ENCODE measurements around the gene ARHGEF39. TPM values are rescaled to one million over a fixed set of nuclear protein-coding genes. Genes with fewer than 3 reads are reported as not detected.

ARHGEF39 gene
- total and polyA plus RNA-seq, 11 donors = 0.11 to 1.2 (median 0.27) TPM

GRCh38 chr9:35687972-35688557 lies 23.1 kb upstream of the ARHGEF39 start:
- H3K9me3 ChIP-seq = no peaks in the 10 kb centered on the region
- TF ChIP-seq CTCF (IDR thresholded peaks at IDR 0.05) (no peak), POLR2A (IDR thresholded peaks at IDR 0.05) (no peak)
- H3K4me1 ChIP-seq = peaks cover 2 to 54% (median 28%) of the 10 kb centered on the region in 12 donors
- ATAC-seq (peak in 2 of 4 donors; percentile 3 to 12), DNase-seq (peak in 3 of 5 donors; percentile 51 to 76 (median 54))
- no peaks in the 10 kb centered on the region for H3K27me3 ChIP-seq
- H3K36me3 ChIP-seq = peaks cover 0 to 35% (median 27%) of the 10 kb centered on the region in 9 donors
- H3K4me3 ChIP-seq = peak overlapping the region; percentile 61 to 93 (median 74)
- intact Hi-C loops (cut with DNase I) = loop anchor here in 5 of 10 donors (2.0 to 5.0 kb wide), 5 partner anchors 21 to 41 kb away; partner anchors contain the start of genes CCDC107 (in 1 of the 5) and RMRP (in 1 of the 5)
- WGBS, 4 donors = 47 to 56% (median 53%) methylated on average over 2 of the region's 2 CpGs
- H3K27ac ChIP-seq = peak overlapping the region; percentile 88 to 98 (median 97)

- peaks cover 2 to 54% (median 28%) of the 10 kb centered on the region in 12 donors for H3K4me1 ChIP-seq
- H3K9me3 ChIP-seq = no peaks in the 10 kb centered on the region
- no peak for ATAC-seq
- intact Hi-C loops (cut with DNase I) = loop anchor here in 4 of 10 donors (2.0 to 5.0 kb wide), 4 partner anchors 21 to 40 kb away; no protein-coding TSS in a partner anchor
- WGBS, 4 donors = 39 to 49% (median 43%) methylated on average over 2 of the region's 2 CpGs
- DNase-seq = no peak
- H3K4me3 ChIP-seq = peak overlapping the region in 9 of 12 donors; percentile 61 to 93 (median 77)
- TF ChIP-seq POLR2A (IDR thresholded peaks at IDR 0.05) = no peak
- TF ChIP-seq CTCF (IDR thresholded peaks at IDR 0.05) = no peak
- peaks cover 0 to 42% (median 35%) of the 10 kb centered on the region in 9 donors for H3K36me3 ChIP-seq
- no peaks in the 10 kb centered on the region for H3K27me3 ChIP-seq
- peak overlapping the region; percentile 24 to 98 (median 97) for H3K27ac ChIP-seq
Observed at GRCh38 chr9:35687306-35687705, 22.3 kb upstream of the ARHGEF39 start.

GRCh38 chr9:35686222-35687203 lies 21.5 kb upstream of the ARHGEF39 start:
- Histone ChIP-seq H3K36me3 (peaks cover 0 to 46% (median 38%) of the 10 kb centered on the region in 9 donors), H3K9me3 (no peaks in the 10 kb centered on the region), H3K27ac (peak overlapping the region; percentile 24 to 98 (median 97)), H3K27me3 (no peaks in the 10 kb centered on the region), H3K4me3 (peak overlapping the region in 9 of 12 donors; percentile 61 to 93 (median 77)), H3K4me1 (peaks cover 2 to 51% (median 25%) of the 10 kb centered on the region in 12 donors)
- DNase-seq (peak in 3 of 5 donors; percentile 48 to 69 (median 49)), ATAC-seq (peak; percentile 23 to 50 (median 44))
- WGBS, 4 donors = 41 to 49% (median 44%) methylated on average over 11 of the region's 11 CpGs
- TF ChIP-seq POLR2A (IDR thresholded peaks at IDR 0.05) = no peak
- TF ChIP-seq CTCF (IDR thresholded peaks at IDR 0.05) = no peak
- intact Hi-C loops (cut with DNase I) = loop anchor here in 4 of 10 donors (2.0 to 5.0 kb wide), 4 partner anchors 20 to 41 kb away; no protein-coding TSS in a partner anchor
